H9 (cell line): ENCODE measurements around the gene OPTC. TPM values are rescaled to one million over a fixed set of nuclear protein-coding genes. Genes with fewer than 3 reads are reported as not detected.

Experiments used
- DNase-seq: peaks from one replicate; pipeline ENCODE4 v3.0.0-alpha.2; 2017
- H2AFZ ChIP-seq: one replicate; pipeline ENCODE4 v1.6.1; 2013; ENCODE audit warnings: mild to moderate bottlenecking, low read length, control low read depth, moderate library complexity
- H2AK5ac ChIP-seq: 2 replicates; pipeline ENCODE4 v1.6.1; 2013; ENCODE audit warnings: low read length, control low read depth, mixed read lengths; ENCODE audit not compliant: insufficient read length
- H2BK120ac ChIP-seq: one replicate; pipeline ENCODE4 v1.6.1; 2013; ENCODE audit warnings: low read depth, mild to moderate bottlenecking, low read length, control low read depth, inconsistent platforms; ENCODE audit not compliant: poor library complexity, severe bottlenecking
- H2BK12ac ChIP-seq: 2 replicates; pipeline ENCODE4 v1.6.1; 2013; ENCODE audit warnings: low read length, control low read depth, mixed read lengths, low read depth; ENCODE audit not compliant: insufficient read length
- H2BK15ac ChIP-seq: 2 replicates; pipeline ENCODE4 v1.6.1; 2013; ENCODE audit warnings: low read depth, low read length, control low read depth
- H2BK20ac ChIP-seq: one replicate; pipeline ENCODE4 v1.6.1; 2013; ENCODE audit warnings: low read depth, mild to moderate bottlenecking, low read length, control low read depth, inconsistent platforms; ENCODE audit not compliant: poor library complexity, severe bottlenecking
- H2BK5ac ChIP-seq: 2 replicates; pipeline ENCODE4 v1.6.1; 2013; ENCODE audit warnings: low read length, control low read depth, mixed read lengths; ENCODE audit not compliant: insufficient read length
- H3K14ac ChIP-seq: 2 replicates; pipeline ENCODE4 v1.6.1; 2013; ENCODE audit warnings: low read length, control low read depth; ENCODE audit not compliant: insufficient read depth
- H3K18ac ChIP-seq: 2 replicates; pipeline ENCODE4 v1.6.1; 2013; ENCODE audit warnings: low read depth, mild to moderate bottlenecking, mixed read lengths, low read length, control low read depth; ENCODE audit not compliant: insufficient read length
- H3K23ac ChIP-seq: 2 replicates; pipeline ENCODE4 v1.6.1; 2013; ENCODE audit warnings: low read length, control low read depth, mixed read lengths, low read depth; ENCODE audit not compliant: insufficient read length
- H3K23me2 ChIP-seq: 2 replicates; pipeline ENCODE4 v1.6.1; 2013; ENCODE audit warnings: low read depth, mild to moderate bottlenecking, mixed read lengths, low read length, control low read depth; ENCODE audit not compliant: insufficient read length, poor library complexity, severe bottlenecking
- H3K27ac ChIP-seq: 2 replicates; pipeline ENCODE4 v1.5.1; 2013; ENCODE audit warnings: low read length, control low read depth, mixed read lengths, low read depth; ENCODE audit not compliant: insufficient read length
- H3K27me3 ChIP-seq: 2 replicates; pipeline ENCODE4 v1.6.1; 2013; ENCODE audit warnings: low read length, control low read depth, inconsistent platforms; ENCODE audit not compliant: insufficient read depth
- H3K4ac ChIP-seq: 2 replicates; pipeline ENCODE4 v1.6.1; 2013; ENCODE audit warnings: low read depth, mild to moderate bottlenecking, control low read depth, inconsistent platforms, low read length, moderate library complexity
- H3K4me1 ChIP-seq: 2 replicates; pipeline ENCODE4 v1.6.1; 2013; ENCODE audit warnings: low read length, control low read depth, inconsistent platforms; ENCODE audit not compliant: insufficient read depth
- H3K4me2 ChIP-seq: 2 replicates; pipeline ENCODE4 v1.6.1; 2013; ENCODE audit warnings: low read length, control low read depth, mixed read lengths; ENCODE audit not compliant: insufficient read length, insufficient read depth
- H3K56ac ChIP-seq: 2 replicates; pipeline ENCODE4 v1.6.1; 2013; ENCODE audit warnings: low read depth, mild to moderate bottlenecking, mixed read lengths, low read length, control low read depth; ENCODE audit not compliant: insufficient read length
- H3K79me1 ChIP-seq: 2 replicates; pipeline ENCODE4 v1.6.1; 2013; ENCODE audit warnings: low read depth, mild to moderate bottlenecking, moderate library complexity, low read length, control low read depth, inconsistent platforms; ENCODE audit not compliant: insufficient read depth, poor library complexity, severe bottlenecking
- H3K79me2 ChIP-seq: 2 replicates; pipeline ENCODE4 v1.6.1; 2013; ENCODE audit warnings: low read length, control low read depth, inconsistent platforms; ENCODE audit not compliant: insufficient read depth
- H3K9ac ChIP-seq: 2 replicates; pipeline ENCODE4 v1.6.1; 2013; ENCODE audit warnings: low read length, control low read depth, mixed read lengths; ENCODE audit not compliant: insufficient read length; ENCODE audit errors: extremely low read depth
- H3K9me3 ChIP-seq: one replicate; pipeline ENCODE4 v1.6.1; 2013; ENCODE audit warnings: low read depth, low read length, inconsistent platforms; ENCODE audit not compliant: control insufficient read depth
- H3T11ph ChIP-seq: one replicate; pipeline ENCODE4 v1.6.1; 2013; ENCODE audit warnings: mild to moderate bottlenecking, low read length, control low read depth, inconsistent platforms
- H4K20me1 ChIP-seq: one replicate; pipeline ENCODE4 v1.6.1; 2013; ENCODE audit not compliant: control insufficient read depth, insufficient read length, insufficient read depth
- H4K5ac ChIP-seq: 2 replicates; pipeline ENCODE4 v1.6.1; 2013; ENCODE audit warnings: low read depth, mild to moderate bottlenecking, mixed read lengths, low read length, control low read depth; ENCODE audit not compliant: insufficient read length
- H4K8ac ChIP-seq: replicated peaks from 2 replicates; pipeline ENCODE4 v1.6.1; 2013; ENCODE audit warnings: low read length, control low read depth, mixed read lengths, low read depth; ENCODE audit not compliant: insufficient read length
- H4K91ac ChIP-seq: 2 replicates; pipeline ENCODE4 v1.6.1; 2013; ENCODE audit warnings: low read depth, mild to moderate bottlenecking, moderate library complexity, mixed read lengths, low read length, control low read depth; ENCODE audit not compliant: insufficient read length
- H3K27ac Mint-ChIP-seq, 3 experiments: 2 replicates in 2 of 3; 3 replicates in 1 of 3; pipeline ENCODE4 v1.8.0; 2020 to 2021; ENCODE audit warnings: mixed read lengths in 3 of 3, mild to moderate bottlenecking in 1 of 3, moderate library complexity in 1 of 3
- H3K27me3 Mint-ChIP-seq: 2 replicates; pipeline ENCODE4 v1.8.0; 2021; ENCODE audit warnings: low read depth, mild to moderate bottlenecking, moderate library complexity, mixed read lengths
- H3K36me3 Mint-ChIP-seq, 3 experiments: 2 replicates in 2 of 3; 3 replicates in 1 of 3; pipeline ENCODE4 v1.8.0; 2020 to 2021; ENCODE audit warnings: low read depth in 3 of 3, mixed read lengths in 3 of 3; ENCODE audit not compliant: insufficient read depth in 1 of 3
- H3K4me1 Mint-ChIP-seq, 2 experiments: 2 replicates each; pipeline ENCODE4 v1.8.0; 2020; ENCODE audit warnings: mixed read lengths in 2 of 2
- H3K4me3 Mint-ChIP-seq, 2 experiments: 2 replicates in 1 of 2; 3 replicates in 1 of 2; pipeline ENCODE4 v1.8.0; 2020 to 2021; ENCODE audit warnings: mild to moderate bottlenecking in 2 of 2, mixed read lengths in 2 of 2, moderate library complexity in 1 of 2
- H3K9me3 Mint-ChIP-seq, 2 experiments: 2 replicates in 1 of 2; 3 replicates in 1 of 2; pipeline ENCODE4 v1.8.0; 2020; ENCODE audit warnings: mild to moderate bottlenecking in 2 of 2, mixed read lengths in 2 of 2, moderate library complexity in 1 of 2
- CTCF ChIP-seq: fragments of 200-600 bp; sonication (generic); conservative IDR thresholded peaks from 3 replicates; pipeline ENCODE4 v1.8.0; 2021; ENCODE audit warnings: antibody characterized with exemption, mild to moderate bottlenecking
- WGBS: extraction: QIAGEN DNeasy Blood & Tissue Kit; methylation state at CpG from one replicate; pipeline ENCODE4 v1.1.7; 2013; ENCODE audit warnings: missing lambda C conversion rate, low lambda C conversion rate, mixed read lengths; ENCODE audit not compliant: insufficient read length; ENCODE audit errors: extremely low coverage; 5-methylcytosine and 5-hydroxymethylcytosine counted together
- total RNA-seq: library from RNA; stranded (reverse); gene quantifications from 2 replicates; pipeline ENCODE4 v1.2.1, GENCODE V29; 2021

OPTC gene
- total RNA-seq, 1 experiment from 2014 or later, result 1.1 TPM

GRCh38 chr1:203537806-203538464 lies 44.0 kb downstream of the OPTC start:
- Histone ChIP-seq H3K4me1 (peaks cover 2% of the 10 kb centered on the region), H3K18ac (no peak overlapping the region), H3K9me3 (no peaks in the 10 kb centered on the region), H3K23ac (no peak overlapping the region), H3K23me2 (no peaks in the 10 kb centered on the region), H3K14ac (no peak overlapping the region), H3K56ac (no peak overlapping the region), H3K9ac (no peak overlapping the region), H2BK12ac (no peak overlapping the region), H3K79me1 (no peaks in the 10 kb centered on the region), H3K27me3 (no peaks in the 10 kb centered on the region), H2AK5ac (no peak overlapping the region), H3K4me2 (no peak overlapping the region), H4K20me1 (no peaks in the 10 kb centered on the region), H3K79me2 (no peaks in the 10 kb centered on the region), H4K5ac (no peak overlapping the region), H4K8ac (no peak overlapping the region), H2BK5ac (no peak overlapping the region), H2BK120ac (no peak overlapping the region), H2BK15ac (no peak overlapping the region), H2BK20ac (no peak overlapping the region), H3K4ac (no peak overlapping the region), H3T11ph (no peak overlapping the region), H3K27ac (no peak overlapping the region), H4K91ac (no peak overlapping the region), H2AFZ (no peak overlapping the region)
- Mint-ChIP-seq H3K27me3 (no peaks in the 10 kb centered on the region), H3K9me3 (no peaks in the 10 kb centered on the region), H3K4me3 (no peak overlapping the region), H3K36me3 (no peaks in the 10 kb centered on the region), H3K27ac (no peak overlapping the region), H3K4me1 (peaks cover 9 to 13% of the 10 kb centered on the region in 2 experiments)
- no CpG with 5 or more reads among the region's 5 CpGs for WGBS
- no peak for DNase-seq
- TF ChIP-seq CTCF, result no peak
